ENCODE data around the gene NDUFB4. TPM values are rescaled to one million over a fixed set of nuclear protein-coding genes. Genes with fewer than 3 reads are reported as not detected.
"Not testable (repeated sequence)": the region's sequence is repeated elsewhere in the genome, so short reads cannot be mapped to it uniquely, and the experiment has no call there.

Gene NDUFB4
- total RNA-seq, 1 donor from 2014 or later, result 119 TPM

- Mint-ChIP-seq H3K27ac (ENCODE audit: unreplicated experiment) (no peak overlapping the region), H3K36me3 (ENCODE audit: unreplicated experiment) (peaks cover 11% of the 10 kb centered on the region), H3K9me3 (ENCODE audit: unreplicated experiment) (peaks cover 3% of the 10 kb centered on the region), H3K27me3 (ENCODE audit: unreplicated experiment) (peaks cover 4% of the 10 kb centered on the region), H3K4me3 (ENCODE audit: unreplicated experiment) (no peak overlapping the region), H3K4me1 (ENCODE audit: low read depth, unreplicated experiment) (no peaks in the 10 kb centered on the region)
- no peak for DNase-seq
- TF ChIP-seq, protein P1, sequence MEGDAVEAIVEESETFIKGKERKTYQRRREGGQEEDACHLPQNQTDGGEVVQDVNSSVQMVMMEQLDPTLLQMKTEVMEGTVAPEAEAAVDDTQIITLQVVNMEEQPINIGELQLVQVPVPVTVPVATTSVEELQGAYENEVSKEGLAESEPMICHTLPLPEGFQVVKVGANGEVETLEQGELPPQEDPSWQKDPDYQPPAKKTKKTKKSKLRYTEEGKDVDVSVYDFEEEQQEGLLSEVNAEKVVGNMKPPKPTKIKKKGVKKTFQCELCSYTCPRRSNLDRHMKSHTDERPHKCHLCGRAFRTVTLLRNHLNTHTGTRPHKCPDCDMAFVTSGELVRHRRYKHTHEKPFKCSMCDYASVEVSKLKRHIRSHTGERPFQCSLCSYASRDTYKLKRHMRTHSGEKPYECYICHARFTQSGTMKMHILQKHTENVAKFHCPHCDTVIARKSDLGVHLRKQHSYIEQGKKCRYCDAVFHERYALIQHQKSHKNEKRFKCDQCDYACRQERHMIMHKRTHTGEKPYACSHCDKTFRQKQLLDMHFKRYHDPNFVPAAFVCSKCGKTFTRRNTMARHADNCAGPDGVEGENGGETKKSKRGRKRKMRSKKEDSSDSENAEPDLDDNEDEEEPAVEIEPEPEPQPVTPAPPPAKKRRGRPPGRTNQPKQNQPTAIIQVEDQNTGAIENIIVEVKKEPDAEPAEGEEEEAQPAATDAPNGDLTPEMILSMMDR (IDR thresholded peaks at IDR 0.05; ENCODE audit: partially characterized antibody, unreplicated experiment), result no peak
These were observed 27.6 kb downstream of the NDUFB4 start for GRCh38 chr3:120623727-120624093.

GRCh38 chr3:120625159-120625586, 29.0 kb downstream of the NDUFB4 start:
- H3K27me3 Mint-ChIP-seq (ENCODE audit: unreplicated experiment), result peaks cover 4% of the 10 kb centered on the region
- peaks cover 16% of the 10 kb centered on the region for H3K36me3 Mint-ChIP-seq (ENCODE audit: unreplicated experiment)
- H3K4me3 Mint-ChIP-seq (ENCODE audit: unreplicated experiment), result no peak overlapping the region
- TF ChIP-seq, protein P1 (IDR thresholded peaks at IDR 0.05; ENCODE audit: partially characterized antibody, unreplicated experiment), result no peak
- H3K4me1 Mint-ChIP-seq (ENCODE audit: low read depth, unreplicated experiment), result no peaks in the 10 kb centered on the region
- no peak overlapping the region for H3K27ac Mint-ChIP-seq (ENCODE audit: unreplicated experiment)
- peaks cover 3% of the 10 kb centered on the region for H3K9me3 Mint-ChIP-seq (ENCODE audit: unreplicated experiment)
- DNase-seq, result no peak

GRCh38 chr3:120634539-120634938, 38.4 kb downstream of the NDUFB4 start:
- no peak overlapping the region for H3K27ac Mint-ChIP-seq (ENCODE audit: unreplicated experiment)
- H3K36me3 Mint-ChIP-seq (ENCODE audit: unreplicated experiment), result peaks cover 5% of the 10 kb centered on the region
- no peak for DNase-seq
- no peaks in the 10 kb centered on the region for H3K4me1 Mint-ChIP-seq (ENCODE audit: low read depth, unreplicated experiment)
- H3K27me3 Mint-ChIP-seq (ENCODE audit: unreplicated experiment), result no peaks in the 10 kb centered on the region
- H3K4me3 Mint-ChIP-seq (ENCODE audit: unreplicated experiment), result no peak overlapping the region
- TF ChIP-seq, protein P1 (IDR thresholded peaks at IDR 0.05; ENCODE audit: partially characterized antibody, unreplicated experiment), result no peak
- H3K9me3 Mint-ChIP-seq (ENCODE audit: unreplicated experiment), result no peaks in the 10 kb centered on the region

GRCh38 chr3:120636795-120637401, 40.8 kb downstream of the NDUFB4 start:
- no peak overlapping the region for H3K27ac Mint-ChIP-seq (ENCODE audit: unreplicated experiment)
- no peak overlapping the region for H3K4me3 Mint-ChIP-seq (ENCODE audit: unreplicated experiment)
- no peaks in the 10 kb centered on the region for H3K27me3 Mint-ChIP-seq (ENCODE audit: unreplicated experiment)
- peaks cover 3% of the 10 kb centered on the region for H3K4me1 Mint-ChIP-seq (ENCODE audit: low read depth, unreplicated experiment)
- no peaks in the 10 kb centered on the region for H3K36me3 Mint-ChIP-seq (ENCODE audit: unreplicated experiment)
- H3K9me3 Mint-ChIP-seq (ENCODE audit: unreplicated experiment), result no peaks in the 10 kb centered on the region
- no peak for DNase-seq
- TF ChIP-seq, protein P1 (IDR thresholded peaks at IDR 0.05; ENCODE audit: partially characterized antibody, unreplicated experiment), result no peak

DNA sequence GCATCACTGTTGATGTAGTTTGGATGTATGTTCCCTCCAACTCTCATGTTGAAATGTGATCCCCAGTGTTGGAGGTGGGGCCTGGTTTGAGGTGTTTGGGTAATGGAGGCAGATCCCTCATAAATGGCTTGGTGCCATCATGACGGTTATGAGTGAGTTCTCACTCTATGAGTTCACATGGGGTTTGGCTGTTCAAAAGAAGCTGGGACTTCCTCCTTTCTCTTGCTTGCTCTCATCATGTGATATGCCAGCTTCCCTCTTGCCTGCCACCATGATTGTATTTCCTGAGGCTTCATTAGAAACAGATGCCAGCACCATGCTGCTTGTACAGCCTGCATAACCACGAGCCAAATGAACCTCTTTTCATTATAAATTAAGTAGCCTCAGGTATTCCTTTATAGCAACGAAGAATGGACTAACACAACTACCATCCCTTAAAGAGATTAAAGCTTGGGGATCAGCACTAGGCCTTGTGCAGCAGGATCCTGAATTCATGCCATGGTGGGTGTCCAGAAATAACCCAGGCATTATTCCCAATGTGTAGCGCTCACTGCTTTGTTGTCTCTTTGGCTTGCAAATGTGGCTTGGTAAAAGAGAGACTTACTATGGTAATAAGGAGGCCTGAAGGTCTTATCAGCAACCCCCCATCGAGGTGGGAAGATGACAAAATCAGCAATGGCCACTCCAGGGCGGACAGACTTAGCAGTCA, 41.9 kb downstream of the NDUFB4 start:
- peaks cover 3% of the 10 kb centered on the region for H3K4me1 Mint-ChIP-seq (ENCODE audit: low read depth, unreplicated experiment)
- H3K36me3 Mint-ChIP-seq (ENCODE audit: unreplicated experiment), result no peaks in the 10 kb centered on the region
- no peak for DNase-seq
- no peaks in the 10 kb centered on the region for H3K9me3 Mint-ChIP-seq (ENCODE audit: unreplicated experiment)
- no peak overlapping the region for H3K27ac Mint-ChIP-seq (ENCODE audit: unreplicated experiment)
- no peak overlapping the region for H3K4me3 Mint-ChIP-seq (ENCODE audit: unreplicated experiment)
- TF ChIP-seq, protein P1 (IDR thresholded peaks at IDR 0.05; ENCODE audit: partially characterized antibody, unreplicated experiment), result no peak
- H3K27me3 Mint-ChIP-seq (ENCODE audit: unreplicated experiment), result no peaks in the 10 kb centered on the region

DNA sequence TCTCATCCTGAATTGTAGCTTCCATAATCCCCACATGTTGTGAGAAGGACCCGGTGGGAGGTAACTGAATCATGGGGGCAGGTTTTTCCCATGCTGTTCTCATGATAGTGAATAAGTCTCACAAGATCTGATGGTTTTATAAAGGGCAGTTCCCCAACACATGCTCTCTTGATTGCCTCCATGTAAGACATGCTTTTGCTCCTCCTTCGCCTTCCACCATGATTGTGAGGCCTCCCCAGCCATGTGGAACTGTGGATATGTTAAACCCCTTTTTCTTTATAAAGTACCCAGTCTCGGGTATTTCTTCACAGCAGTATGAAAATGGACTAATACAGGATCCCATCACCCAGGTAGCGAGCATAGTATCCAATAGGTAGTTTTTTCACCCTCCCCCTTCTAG, 42.7 kb downstream of the NDUFB4 start:
- H3K4me3 Mint-ChIP-seq (ENCODE audit: unreplicated experiment); H3K9me3 Mint-ChIP-seq (ENCODE audit: unreplicated experiment); H3K36me3 Mint-ChIP-seq (ENCODE audit: unreplicated experiment); H3K27me3 Mint-ChIP-seq (ENCODE audit: unreplicated experiment); H3K4me1 Mint-ChIP-seq (ENCODE audit: low read depth, unreplicated experiment); H3K27ac Mint-ChIP-seq (ENCODE audit: unreplicated experiment); DNase-seq: not testable (repeated sequence)
